K562 (cell line): ENCODE data around the gene ADAM8. TPM values are rescaled to one million over a fixed set of nuclear protein-coding genes. Genes with fewer than 3 reads are reported as not detected.

ENCODE experiments used
- ATAC-seq: fragments of 200-7000 bp; cut with Tn5 transposase; 3 replicates; pipeline ENCODE4 v1.9.1; 2020; ENCODE audit warnings: moderate library complexity
- BruUV-seq: library from RNA; stranded (reverse); fragments of 400-500 nt; replicated peaks from 2 replicates; lab custom pipeline; 2021; lab: Mats Ljungman, UMichigan
- CTCF ChIA-PET: fragments of 300-600 bp; formaldehyde crosslinking; extraction: SDS; loops from one replicate; lab custom pipeline; 2021; ENCODE audit warnings: low intra/inter-chr PET ratio; lab: Yijun Ruan, JAX
- POLR2A ChIA-PET: fragments of 300-600, 350-650 bp; sonication (Branson Sonifier 250); formaldehyde crosslinking; extraction: SDS; loops from one replicate; lab custom pipeline; 2021; ENCODE audit warnings: antibody characterized with exemption, inconsistent platforms; lab: Yijun Ruan, JAX
- DNase-seq, 4 experiments: peaks; one replicate each; pipeline versions ENCODE4 v3.0.0 to v3.0.0-alpha.2; 2011 to 2018; ENCODE audit warnings: low spot score in 3 of 4, mixed read lengths in 3 of 4; ENCODE audit errors: extremely low read depth in 1 of 4
- FAIRE-seq: peaks from 2 replicates; lab custom pipeline; 2011; peaks lifted over from hg19 to GRCh38; lab: Jason Lieb, UNC
- H2AFZ ChIP-seq: 2 replicates; pipeline ENCODE4 v1.6.0; 2011; ENCODE audit warnings: low read depth, low read length, control low read depth, inconsistent platforms
- H3K27ac ChIP-seq: fragments of 200-600 bp; 3 replicates; pipeline ENCODE4 v1.8.0; 2011; ENCODE audit warnings: low read depth, mild to moderate bottlenecking, control low read depth, inconsistent platforms, low read length, moderate library complexity, mixed read lengths; ENCODE audit errors: extremely low read depth
- H3K27me3 ChIP-seq, 2 experiments: fragments of 300-600 bp in 1 of 2; 2 replicates in 1 of 2; 3 replicates in 1 of 2; pipeline versions ENCODE4 v1.6.0 to v1.8.0; 2011; ENCODE audit warnings: inconsistent platforms in 2 of 2, low read length in 2 of 2, mild to moderate bottlenecking in 1 of 2, mixed read lengths in 1 of 2, moderate library complexity in 1 of 2; ENCODE audit not compliant: control insufficient read depth in 2 of 2, insufficient read depth in 2 of 2
- H3K36me3 ChIP-seq: fragments of 300-600 bp; 3 replicates; pipeline ENCODE4 v1.8.0; 2011; ENCODE audit warnings: mild to moderate bottlenecking, low read length, inconsistent platforms; ENCODE audit not compliant: control insufficient read depth, insufficient read depth
- H3K4me1 ChIP-seq, 2 experiments: fragments of 200-600 bp in 1 of 2; replicated peaks in 1 of 2; 2 replicates in 1 of 2; 3 replicates in 1 of 2; pipeline versions ENCODE4 v1.5.1 to v1.8.0; 2011; ENCODE audit warnings: inconsistent platforms in 2 of 2, low read length in 2 of 2, mild to moderate bottlenecking in 1 of 2, mixed read lengths in 1 of 2, moderate library complexity in 1 of 2; ENCODE audit not compliant: control insufficient read depth in 2 of 2, insufficient read depth in 2 of 2
- H3K4me2 ChIP-seq: 2 replicates; pipeline ENCODE4 v1.6.1; 2011; ENCODE audit warnings: low read length, control low read depth, inconsistent platforms, mixed read lengths; ENCODE audit not compliant: insufficient read depth
- H3K4me3 ChIP-seq: fragments of 200-600 bp; sonication (generic), shearing (Covaris generic); 2 replicates; pipeline ENCODE4 v1.5.1; 2016; ENCODE audit warnings: control low read depth, inconsistent platforms
- H3K79me2 ChIP-seq: fragments of 200-600 bp; 3 replicates; pipeline ENCODE4 v1.8.0; 2011; ENCODE audit warnings: low read length, inconsistent platforms; ENCODE audit not compliant: control insufficient read depth, insufficient read depth
- H3K9ac ChIP-seq, 2 experiments: 2 replicates each; pipeline versions ENCODE4 v1.6.0 to v1.6.1; 2011; ENCODE audit warnings: low read depth in 2 of 2, low read length in 2 of 2, control low read depth in 1 of 2, inconsistent platforms in 1 of 2, mild to moderate bottlenecking in 1 of 2, mixed read lengths in 1 of 2; ENCODE audit not compliant: insufficient read depth in 1 of 2
- H3K9me1 ChIP-seq: one replicate; pipeline ENCODE4 v1.6.0; 2011; ENCODE audit warnings: inconsistent platforms, mild to moderate bottlenecking, low read length, moderate library complexity; ENCODE audit not compliant: control insufficient read depth, insufficient read depth
- H3K9me3 ChIP-seq: replicated peaks from 2 replicates; pipeline ENCODE4 v1.5.1; 2011; ENCODE audit warnings: low read depth, low read length, inconsistent platforms; ENCODE audit not compliant: control insufficient read depth, insufficient read depth
- H4K20me1 ChIP-seq: replicated peaks from 2 replicates; pipeline ENCODE4 v1.6.1; 2011; ENCODE audit warnings: low read length, inconsistent platforms, mixed read lengths; ENCODE audit not compliant: control insufficient read depth, insufficient read depth
- CTCF ChIP-seq, 3 experiments: IDR thresholded peaks in 2 of 3; conservative IDR thresholded peaks in 1 of 3; 2 replicates each; pipeline ENCODE4 v1.5.1; 2011 to 2012; ENCODE audit warnings: low read length in 3 of 3, mild to moderate bottlenecking in 3 of 3, control low read depth in 2 of 3, improper control_type of control experiment in 1 of 3, inconsistent platforms in 1 of 3, low read depth in 1 of 3, mixed read lengths in 1 of 3, moderate library complexity in 1 of 3; ENCODE audit not compliant: insufficient read depth in 2 of 3
- MED1 ChIP-seq: sonication (generic); formaldehyde crosslinking; IDR thresholded peaks from 2 replicates; pipeline ENCODE4 v1.8.1; 2023; ENCODE audit warnings: missing genetic modification reagents, borderline replicate concordance
- PHB2 ChIP-seq: fragments of 450-650 bp; IDR thresholded peaks from 2 replicates; pipeline ENCODE4 v1.6.1; 2017; ENCODE audit warnings: low read depth
- POLR3A ChIP-seq: IDR thresholded peaks from 2 replicates; pipeline ENCODE4 v1.6.1; 2011; ENCODE audit warnings: borderline replicate concordance, mild to moderate bottlenecking, moderate library complexity; ENCODE audit not compliant: insufficient read length, insufficient read depth; ENCODE audit errors: extremely low read depth
- ZBTB7A ChIP-seq: IDR thresholded peaks from 2 replicates; pipeline ENCODE4 v1.6.1; 2011; ENCODE audit warnings: low read depth, mild to moderate bottlenecking, low read length, moderate library complexity, borderline replicate concordance; ENCODE audit not compliant: control insufficient read depth
- ZNF263 ChIP-seq: sonication (generic); formaldehyde crosslinking; IDR thresholded peaks from 2 replicates; pipeline ENCODE4 v1.8.0; 2022; ENCODE audit warnings: mild to moderate bottlenecking, missing genetic modification reagents, borderline replicate concordance
- ZNF41 ChIP-seq: fragments of 250-450 bp; sonication (Bioruptor Pico); conservative IDR thresholded peaks from 2 replicates; pipeline ENCODE4 v1.4.0; 2020; ENCODE audit warnings: mild to moderate bottlenecking
- ZNF740 ChIP-seq, 3 experiments: fragments of 200-800 bp in 1 of 3; sonication (Bioruptor generic) in 1 of 3; sonication (generic) in 1 of 3; formaldehyde crosslinking in 1 of 3; IDR thresholded peaks; 2 replicates each; pipeline versions ENCODE4 v1.6.1 to v1.8.0; 2016 to 2022; ENCODE audit warnings: mild to moderate bottlenecking in 2 of 3, missing compliant biosample characterization in 2 of 3, missing genetic modification characterization in 2 of 3, missing genetic modification reagents in 1 of 3
- WGBS: fragments of 100-300 bp; shearing (Covaris generic); methylation state at CpG from one replicate; pipeline ENCODE4 v1.1.6; 2016; ENCODE audit warnings: low coverage, mixed read lengths; ENCODE audit not compliant: insufficient coverage; ENCODE audit errors: missing lambda C conversion rate; 5-methylcytosine and 5-hydroxymethylcytosine counted together
- in situ Hi-C: fragments of 300-500 bp; cut with MboI; formaldehyde crosslinking; loops from 4 replicates; pipeline ENCODE4 v1.15.0; 2018; ENCODE audit warnings: inconsistent platforms, mixed read lengths
- intact Hi-C: fragments of 100-400 bp; cut with micrococcal nuclease; formaldehyde crosslinking; loops from 2 replicates; pipeline ENCODE4 v1.14.2; 2022
- polyA plus RNA-seq, 8 experiments: library from polyadenylated mRNA; depleted of rRNA in 4 of 8; stranded (reverse) in 5 of 8; unstranded in 3 of 8; fragments of >200 nt; fragmentation: Nextera tagmentation in 2 of 8; fragmentation: Illumina TruSeq in 1 of 8; extraction: Ambion mirVana in 2 of 8; extraction: Trizol in 1 of 8; gene quantifications; 2 replicates each; pipeline versions ENCODE4 v1.2.1 to v1.2.3, GENCODE V29; 2011 to 2014; ENCODE audit warnings: inconsistent platforms in 1 of 8, missing spikeins in 1 of 8
- total RNA-seq, 7 experiments: library from RNA; depleted of rRNA in 6 of 7; stranded (reverse); fragments of >200 nt in 6 of 7; fragmentation: Illumina TruSeq in 2 of 7; extraction: Trizol in 2 of 7; gene quantifications; 2 replicates each; pipeline versions ENCODE4 v1.2.1 to v1.2.3, GENCODE V29; 2011 to 2021; ENCODE audit warnings: low replicate concordance in 1 of 7
- TF ChIP-seq, protein P1 (sequence below), 2 experiments: fragments of 150-350 bp in 1 of 2; IDR thresholded peaks; 2 replicates each; pipeline ENCODE4 v1.6.1; 2012 to 2016; ENCODE audit warnings: low read depth in 2 of 2, low read length in 2 of 2, mild to moderate bottlenecking in 1 of 2, moderate library complexity in 1 of 2

ADAM8 gene
- total and polyA plus RNA-seq, 9 of the 15 experiments (the other 6 are each of a cell fraction or from before 2014, with no cell fraction given) = 0.07 to 7.0 (median 1.1) TPM

- Histone ChIP-seq H3K27ac (no peak overlapping the region), H4K20me1 (no peaks in the 10 kb centered on the region), H2AFZ (peak overlapping the region; percentile 84; the same call in 1 of the 2 replicates), H3K36me3 (no peaks in the 10 kb centered on the region), H3K9me1 (no peaks in the 10 kb centered on the region), H3K4me3 (no peak overlapping the region), H3K4me2 (no peak overlapping the region), H3K4me1 (peaks cover 32 to 79% of the 10 kb centered on the region in 2 experiments), H3K9me3 (no peaks in the 10 kb centered on the region), H3K79me2 (no peaks in the 10 kb centered on the region), H3K27me3 (no peaks in the 10 kb centered on the region; a peak in 1 of 5 replicates), H3K9ac (0 out of 4 replicates have a peak overlapping the region, but pooled peaks of 1 of the 2 experiments have one; percentile 20)
- TF ChIP-seq CTCF (IDR thresholded peaks at IDR 0.05 in 2 of 3, conservative IDR thresholded peaks at IDR 0.05 in 1 of 3; ENCODE audit: insufficient read depth in 2 of 3, low read depth in 1 of 3, low read length in 3 of 3) = peak in 1 of 3 experiments; percentile 25; a peak in 1 of 6 replicates
- no peak for TF ChIP-seq PHB2
- peak; percentile 21; the same call in 1 of the 2 replicates for TF ChIP-seq ZBTB7A
- peak; percentile 82 for TF ChIP-seq ZNF740 (CRISPR knock-in tag; IDR thresholded peaks at IDR 0.05)
- TF ChIP-seq ZNF740 (tag; IDR thresholded peaks at IDR 0.05) = no peak
- TF ChIP-seq, protein P1, sequence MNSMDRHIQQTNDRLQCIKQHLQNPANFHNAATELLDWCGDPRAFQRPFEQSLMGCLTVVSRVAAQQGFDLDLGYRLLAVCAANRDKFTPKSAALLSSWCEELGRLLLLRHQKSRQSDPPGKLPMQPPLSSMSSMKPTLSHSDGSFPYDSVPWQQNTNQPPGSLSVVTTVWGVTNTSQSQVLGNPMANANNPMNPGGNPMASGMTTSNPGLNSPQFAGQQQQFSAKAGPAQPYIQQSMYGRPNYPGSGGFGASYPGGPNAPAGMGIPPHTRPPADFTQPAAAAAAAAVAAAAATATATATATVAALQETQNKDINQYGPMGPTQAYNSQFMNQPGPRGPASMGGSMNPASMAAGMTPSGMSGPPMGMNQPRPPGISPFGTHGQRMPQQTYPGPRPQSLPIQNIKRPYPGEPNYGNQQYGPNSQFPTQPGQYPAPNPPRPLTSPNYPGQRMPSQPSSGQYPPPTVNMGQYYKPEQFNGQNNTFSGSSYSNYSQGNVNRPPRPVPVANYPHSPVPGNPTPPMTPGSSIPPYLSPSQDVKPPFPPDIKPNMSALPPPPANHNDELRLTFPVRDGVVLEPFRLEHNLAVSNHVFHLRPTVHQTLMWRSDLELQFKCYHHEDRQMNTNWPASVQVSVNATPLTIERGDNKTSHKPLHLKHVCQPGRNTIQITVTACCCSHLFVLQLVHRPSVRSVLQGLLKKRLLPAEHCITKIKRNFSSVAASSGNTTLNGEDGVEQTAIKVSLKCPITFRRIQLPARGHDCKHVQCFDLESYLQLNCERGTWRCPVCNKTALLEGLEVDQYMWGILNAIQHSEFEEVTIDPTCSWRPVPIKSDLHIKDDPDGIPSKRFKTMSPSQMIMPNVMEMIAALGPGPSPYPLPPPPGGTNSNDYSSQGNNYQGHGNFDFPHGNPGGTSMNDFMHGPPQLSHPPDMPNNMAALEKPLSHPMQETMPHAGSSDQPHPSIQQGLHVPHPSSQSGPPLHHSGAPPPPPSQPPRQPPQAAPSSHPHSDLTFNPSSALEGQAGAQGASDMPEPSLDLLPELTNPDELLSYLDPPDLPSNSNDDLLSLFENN (IDR thresholded peaks at IDR 0.05; ENCODE audit: low read depth in 2 of 2, low read length in 2 of 2) = no peak
- no peak for TF ChIP-seq POLR3A
- 0 out of 2 replicates have a peak, but pooled peaks have one; percentile 22 for TF ChIP-seq ZNF263 (CRISPR knock-in tag)
- no peak for TF ChIP-seq ZNF41
- TF ChIP-seq MED1 (CRISPR knock-in tag) = no peak
- ATAC-seq (no peak), DNase-seq (no peak), FAIRE-seq (no peak)
- WGBS = 52% methylated on average over 10 of the region's 21 CpGs
- POLR2A ChIA-PET = no interaction called here
- no TSS peak for BruUV-seq
- intact Hi-C loops (loop anchor here (5.0 kb wide), 1 partner anchor 107 kb away; no protein-coding TSS in a partner anchor), in situ Hi-C loops (loop anchor here (5.0 kb wide), 2 partner anchors 58 to 102 kb away; partner anchors contain the start of genes TUBGCP2 and ZNF511)
- CTCF ChIA-PET = no interaction called here
These were observed 27.4 kb downstream of the ADAM8 start for GRCh38 chr10:133249094-133249780.
